SU-DHL-6 (cell line): ENCODE data around the gene FOS.

Experiments used
- H2AFZ ChIP-seq: fragments of 200-600 bp; sonication (generic); 2 replicates; pipeline ENCODE4 v1.6.1; 2014; ENCODE audit warnings: low read depth, mild to moderate bottlenecking, moderate library complexity, mixed read lengths, antibody characterized with exemption, low read length; ENCODE audit not compliant: severe bottlenecking
- H3F3A ChIP-seq: fragments of 200-600 bp; shearing (Covaris generic); 2 replicates; pipeline ENCODE4 v1.6.0; 2016; ENCODE audit warnings: antibody characterized with exemption, mild to moderate bottlenecking; ENCODE audit not compliant: insufficient read depth
- H3K27ac ChIP-seq: fragments of 200-600 bp; sonication (generic); 2 replicates; pipeline ENCODE4 v1.5.1; 2016; ENCODE audit warnings: low read depth, mild to moderate bottlenecking, low read length, moderate library complexity, mixed read lengths
- H3K27me3 ChIP-seq: fragments of 200-600 bp; sonication (generic), shearing (Covaris generic); 2 replicates; pipeline ENCODE4 v1.6.0; 2014; ENCODE audit warnings: mild to moderate bottlenecking, low read length
- H3K36me3 ChIP-seq: fragments of 200-600 bp; sonication (generic); 2 replicates; pipeline ENCODE4 v1.6.1; 2014; ENCODE audit warnings: mild to moderate bottlenecking, low read length, mixed read lengths
- H3K4me2 ChIP-seq: fragments of 300-600, 200-600 bp; shearing (Covaris generic), sonication (generic); 2 replicates; pipeline ENCODE4 v1.6.0; 2014; ENCODE audit warnings: low read length, low read depth, mild to moderate bottlenecking; ENCODE audit not compliant: poor library complexity, severe bottlenecking
- H3K4me3 ChIP-seq: fragments of 200-600 bp; sonication (generic); 2 replicates; pipeline ENCODE4 v1.5.1; 2014; ENCODE audit warnings: antibody characterized with exemption, low read length, mild to moderate bottlenecking, mixed read lengths; ENCODE audit not compliant: insufficient read depth, poor library complexity, severe bottlenecking
- H3K79me2 ChIP-seq: fragments of 200-600 bp; sonication (generic); 2 replicates; pipeline ENCODE4 v1.6.1; 2014; ENCODE audit warnings: mild to moderate bottlenecking, low read length, moderate library complexity; ENCODE audit not compliant: insufficient read depth
- H3K9ac ChIP-seq: fragments of 200-600 bp; sonication (generic); 2 replicates; pipeline ENCODE4 v1.7.0; 2014; ENCODE audit warnings: mild to moderate bottlenecking, low read length
- H3K9me2 ChIP-seq: fragments of 200-600 bp; sonication (generic); replicated peaks from 2 replicates; pipeline ENCODE4 v1.6.1; 2014; ENCODE audit warnings: low read length; ENCODE audit not compliant: insufficient read depth
- H3K9me3 ChIP-seq: fragments of 200-600 bp; sonication (generic); 2 replicates; pipeline ENCODE4 v1.6.1; 2014; ENCODE audit warnings: low read length, mixed read lengths; ENCODE audit not compliant: insufficient read depth
- H4K20me1 ChIP-seq: fragments of 200-600 bp; sonication (generic); 2 replicates; pipeline ENCODE4 v1.6.1; 2014; ENCODE audit warnings: low read depth, mild to moderate bottlenecking, antibody characterized with exemption, low read length, moderate library complexity, mixed read lengths
- CTCF ChIP-seq: fragments of 200-600 bp; sonication (generic); IDR thresholded peaks from one replicate; pipeline ENCODE4 v1.5.1; 2017; ENCODE audit warnings: antibody characterized with exemption, mild to moderate bottlenecking, low read length, moderate library complexity; ENCODE audit not compliant: insufficient read depth, poor library complexity, severe bottlenecking
- EZH2phosphoT487 ChIP-seq: fragments of 200-600 bp; sonication (generic), shearing (Covaris generic); conservative IDR thresholded peaks from 2 replicates; pipeline ENCODE4 v1.6.1; 2018; ENCODE audit warnings: mild to moderate bottlenecking, antibody characterized with exemption, low read length, moderate library complexity, mixed read lengths

The FOS gene

GRCh38 chr14:75285331-75285730, 6.7 kb downstream of the FOS start:
- no peak for TF ChIP-seq CTCF
- no peak for TF ChIP-seq EZH2phosphoT487

GRCh38 chr14:75286313-75286712, 7.7 kb downstream of the FOS start:
- Histone ChIP-seq H3K9me2 (no peaks in the 10 kb centered on the region), H3K9ac (no peak overlapping the region), H3K27me3 (0 out of 2 replicates have a peak, but pooled peaks cover 3% of the 10 kb centered on the region), H3K4me2 (no peak overlapping the region), H3K9me3 (no peaks in the 10 kb centered on the region), H3K79me2 (no peaks in the 10 kb centered on the region), H3F3A (no peaks in the 10 kb centered on the region), H2AFZ (no peak overlapping the region), H3K27ac (no peak overlapping the region), H3K36me3 (no peaks in the 10 kb centered on the region), H4K20me1 (no peaks in the 10 kb centered on the region), H3K4me3 (no peak overlapping the region)
- TF ChIP-seq CTCF (no peak), EZH2phosphoT487 (no peak)

More at GRCh38 chr14:75285331-75285730, 6.7 kb downstream of the FOS start:
- Histone ChIP-seq H2AFZ (no peak overlapping the region), H3K79me2 (no peaks in the 10 kb centered on the region), H3K9ac (no peak overlapping the region), H3F3A (no peaks in the 10 kb centered on the region), H3K4me3 (no peak overlapping the region), H3K9me3 (no peaks in the 10 kb centered on the region), H3K9me2 (no peaks in the 10 kb centered on the region), H3K27ac (no peak overlapping the region), H3K27me3 (0 out of 2 replicates have a peak, but pooled peaks cover 3% of the 10 kb centered on the region), H3K4me2 (no peak overlapping the region), H4K20me1 (no peaks in the 10 kb centered on the region), H3K36me3 (no peaks in the 10 kb centered on the region)

GRCh38 chr14:75289840-75290388, 11.3 kb downstream of the FOS start:
- Histone ChIP-seq H3K27ac (no peak overlapping the region), H3K9me2 (no peaks in the 10 kb centered on the region), H3F3A (no peaks in the 10 kb centered on the region), H3K79me2 (no peaks in the 10 kb centered on the region), H3K27me3 (0 out of 2 replicates have a peak, but pooled peaks cover 3% of the 10 kb centered on the region), H3K4me3 (no peak overlapping the region), H3K36me3 (no peaks in the 10 kb centered on the region), H4K20me1 (no peaks in the 10 kb centered on the region), H3K9ac (no peak overlapping the region), H3K9me3 (no peaks in the 10 kb centered on the region), H2AFZ (no peak overlapping the region), H3K4me2 (no peak overlapping the region)
- no peak for TF ChIP-seq CTCF
- no peak for TF ChIP-seq EZH2phosphoT487
